ENCODE data around the gene THEMIS.

THEMIS gene

GRCh38 chr6:127869772-127870404, 31.0 kb downstream of the THEMIS start:
- no peak for DNase-seq
- in situ Hi-C loops (cut with HindIII; ENCODE audit: low pct_ligation_motif_present, low pct_unique_long_range_greater_than_20kb, low sequenced_read_pairs), result no loop called here

- DNase-seq, result no peak
- in situ Hi-C loops (cut with HindIII; ENCODE audit: low pct_ligation_motif_present, low pct_unique_long_range_greater_than_20kb, low sequenced_read_pairs), result no loop called here
Observed at GRCh38 chr6:127869183-127869582, 31.7 kb downstream of the THEMIS start.

DNA sequence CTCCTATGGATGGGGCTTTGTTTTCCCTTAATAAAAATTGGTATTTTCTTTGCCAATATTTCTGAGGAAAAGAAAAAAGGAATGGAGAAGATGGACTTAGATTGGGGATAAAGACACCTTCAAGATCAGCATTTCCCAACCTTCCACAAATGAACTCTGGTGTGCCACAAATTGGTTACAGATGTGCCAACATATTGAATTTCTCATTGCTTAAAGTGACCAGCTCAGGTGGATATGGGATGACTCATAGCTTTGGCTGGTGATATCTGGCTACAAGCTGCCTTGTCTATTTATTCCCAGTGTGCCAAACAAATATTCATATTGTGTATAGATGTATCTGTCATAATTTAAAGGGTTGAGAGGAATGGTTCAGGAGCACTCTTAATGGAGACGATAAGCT, 32.5 kb downstream of the THEMIS start:
- DNase-seq, result no peak
- in situ Hi-C loops (cut with HindIII; ENCODE audit: low pct_ligation_motif_present, low pct_unique_long_range_greater_than_20kb, low sequenced_read_pairs), result no loop called here

DNA sequence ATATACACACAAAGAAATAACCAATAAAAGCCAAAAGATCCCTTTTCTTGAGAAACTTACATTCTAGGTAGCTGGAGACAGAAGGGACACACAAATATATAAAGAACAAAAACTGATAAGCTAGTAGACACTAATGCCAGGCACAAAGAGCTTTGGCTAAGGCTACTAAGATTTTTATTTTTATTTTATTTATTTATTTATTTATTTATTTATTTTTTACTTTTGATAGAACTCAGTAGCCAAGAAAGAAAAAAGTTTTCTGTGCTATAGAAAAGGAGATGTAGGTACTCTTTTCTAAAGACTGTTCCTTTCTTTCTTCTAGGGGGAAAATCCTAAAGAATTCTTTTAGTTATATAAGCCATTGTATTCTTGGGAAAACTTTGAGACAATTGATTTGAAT, 34.1 kb downstream of the THEMIS start:
- in situ Hi-C loops (cut with HindIII; ENCODE audit: low pct_ligation_motif_present, low pct_unique_long_range_greater_than_20kb, low sequenced_read_pairs), result no loop called here

GRCh38 chr6:127865108-127865507, 35.8 kb downstream of the THEMIS start:
- no peak for DNase-seq
- in situ Hi-C loops (cut with HindIII; ENCODE audit: low pct_ligation_motif_present, low pct_unique_long_range_greater_than_20kb, low sequenced_read_pairs), result no loop called here

More for the DNA sequence above, 34.1 kb downstream of the THEMIS start:
- no peak for DNase-seq

DNA sequence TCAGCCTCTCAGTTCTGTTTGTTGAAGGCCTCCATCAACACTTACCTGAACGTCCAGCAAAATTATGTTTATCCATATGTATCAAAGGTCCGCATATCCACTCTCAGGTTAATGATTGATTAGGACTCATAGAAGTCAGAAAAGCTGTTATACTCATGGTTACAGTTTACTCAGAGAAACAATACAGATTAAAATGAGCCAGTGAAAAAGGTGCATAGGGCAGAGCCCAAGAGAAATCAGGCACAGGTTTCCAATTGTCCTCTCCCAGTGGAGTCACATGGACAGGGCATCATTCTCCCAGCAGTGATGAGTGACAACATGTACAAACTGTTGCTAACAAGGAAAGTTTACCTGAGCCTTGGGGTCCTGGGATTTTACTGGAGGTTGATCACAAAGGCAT, 36.2 kb downstream of the THEMIS start:
- in situ Hi-C loops (cut with HindIII; ENCODE audit: low pct_ligation_motif_present, low pct_unique_long_range_greater_than_20kb, low sequenced_read_pairs), result no loop called here
- no peak for DNase-seq

GRCh38 chr6:127860723-127861122, 40.1 kb downstream of the THEMIS start:
- in situ Hi-C loops (cut with HindIII; ENCODE audit: low pct_ligation_motif_present, low pct_unique_long_range_greater_than_20kb, low sequenced_read_pairs), result no loop called here

GRCh38 chr6:127859956-127860355, 40.9 kb downstream of the THEMIS start:
- no peak for DNase-seq
- in situ Hi-C loops (cut with HindIII; ENCODE audit: low pct_ligation_motif_present, low pct_unique_long_range_greater_than_20kb, low sequenced_read_pairs), result no loop called here

More at GRCh38 chr6:127860723-127861122, 40.1 kb downstream of the THEMIS start:
- DNase-seq, result no peak

DNA sequence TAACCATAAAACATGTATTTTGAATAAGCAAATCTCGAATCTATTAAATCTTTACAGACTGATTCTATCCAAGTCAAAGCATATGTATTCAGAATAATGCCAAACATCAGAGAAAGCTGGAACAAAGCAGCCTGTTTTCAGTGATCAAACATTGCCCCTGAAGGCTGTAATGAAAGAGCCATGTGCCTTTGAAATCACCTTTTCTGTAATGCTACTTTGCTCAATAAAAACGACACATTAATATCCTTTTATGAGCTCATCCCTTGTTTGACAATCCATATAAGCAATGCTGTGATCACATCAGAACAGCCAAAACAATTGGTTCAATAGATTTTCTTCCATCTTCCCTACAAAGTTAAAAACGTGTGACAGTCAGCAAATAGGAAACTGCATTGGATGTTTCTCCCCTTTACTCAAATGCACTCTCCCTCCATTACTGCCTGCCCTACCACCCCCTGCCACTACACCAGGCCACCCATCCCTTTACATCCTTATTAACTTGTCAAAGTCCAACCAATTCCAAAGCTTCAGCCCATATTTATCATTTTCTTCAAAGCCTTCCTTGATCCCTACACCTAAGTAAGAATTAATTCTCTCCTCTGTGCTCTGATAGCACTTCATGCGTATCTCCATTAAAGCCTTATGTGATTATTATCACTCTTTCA, 42.0 kb downstream of the THEMIS start:
- no peak for DNase-seq
- in situ Hi-C loops (cut with HindIII; ENCODE audit: low pct_ligation_motif_present, low pct_unique_long_range_greater_than_20kb, low sequenced_read_pairs), result no loop called here

- in situ Hi-C loops (cut with HindIII; ENCODE audit: low pct_ligation_motif_present, low pct_unique_long_range_greater_than_20kb, low sequenced_read_pairs), result no loop called here
- DNase-seq, result no peak
Observed at GRCh38 chr6:127857051-127857637, 43.7 kb downstream of the THEMIS start.

- DNase-seq, result no peak
- in situ Hi-C loops (cut with HindIII; ENCODE audit: low pct_ligation_motif_present, low pct_unique_long_range_greater_than_20kb, low sequenced_read_pairs), result no loop called here
Observed at GRCh38 chr6:127855542-127856159, 45.2 kb downstream of the THEMIS start.

- DNase-seq, result no peak
- in situ Hi-C loops (cut with HindIII; ENCODE audit: low pct_ligation_motif_present, low pct_unique_long_range_greater_than_20kb, low sequenced_read_pairs), result no loop called here
Observed at GRCh38 chr6:127854009-127854408, 46.8 kb downstream of the THEMIS start.

- in situ Hi-C loops (cut with HindIII; ENCODE audit: low pct_ligation_motif_present, low pct_unique_long_range_greater_than_20kb, low sequenced_read_pairs), result no loop called here
- DNase-seq, result no peak
Observed at GRCh38 chr6:127851197-127851596, 49.7 kb downstream of the THEMIS start.

- in situ Hi-C loops (cut with HindIII; ENCODE audit: low pct_ligation_motif_present, low pct_unique_long_range_greater_than_20kb, low sequenced_read_pairs), result no loop called here
- no peak for DNase-seq
Observed at GRCh38 chr6:127845242-127845641, 55.6 kb downstream of the THEMIS start.

DNA sequence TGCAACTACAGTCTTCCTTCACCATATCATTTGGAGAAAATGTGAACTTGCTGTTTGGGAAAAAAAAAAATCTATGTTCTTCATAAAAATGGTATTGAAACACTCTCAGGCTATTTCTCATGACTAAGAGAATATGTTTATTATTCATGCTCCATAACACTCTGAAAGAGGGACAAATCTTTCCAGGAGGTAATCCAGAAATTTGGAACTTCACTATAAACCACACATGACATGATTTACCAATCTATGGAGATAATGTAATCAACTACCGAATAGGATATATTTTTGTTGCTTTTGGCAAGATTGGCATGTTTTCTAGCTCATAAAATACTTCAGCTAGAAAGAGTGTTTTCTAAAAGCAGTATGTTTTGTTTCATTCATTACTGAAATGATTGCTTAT, 56.3 kb downstream of the THEMIS start:
- in situ Hi-C loops (cut with HindIII; ENCODE audit: low pct_ligation_motif_present, low pct_unique_long_range_greater_than_20kb, low sequenced_read_pairs), result no loop called here
- DNase-seq, result no peak

DNA sequence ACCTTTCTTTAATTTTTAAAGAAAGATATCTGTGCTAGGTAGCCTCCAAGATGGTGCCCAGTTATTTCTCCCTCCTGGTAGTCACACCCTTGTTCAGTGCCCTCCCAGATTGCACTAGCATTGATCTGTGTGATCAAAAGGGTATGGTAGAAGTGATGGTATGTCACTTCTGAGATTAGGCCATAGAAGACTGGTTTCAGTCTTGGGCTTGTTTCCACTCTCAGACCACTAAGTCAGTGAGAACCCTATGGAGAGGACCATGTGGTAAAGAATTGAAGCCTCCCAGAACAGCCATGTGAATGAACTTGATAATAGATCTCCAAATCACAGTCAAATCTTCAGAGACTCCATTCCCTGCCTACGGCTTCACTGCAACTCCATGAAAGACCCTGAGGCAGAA, 57.3 kb downstream of the THEMIS start:
- no peak for DNase-seq
- in situ Hi-C loops (cut with HindIII; ENCODE audit: low pct_ligation_motif_present, low pct_unique_long_range_greater_than_20kb, low sequenced_read_pairs), result no loop called here

GRCh38 chr6:127842562-127842961, 58.3 kb downstream of the THEMIS start:
- in situ Hi-C loops (cut with HindIII; ENCODE audit: low pct_ligation_motif_present, low pct_unique_long_range_greater_than_20kb, low sequenced_read_pairs), result no loop called here
- DNase-seq, result no peak

DNA sequence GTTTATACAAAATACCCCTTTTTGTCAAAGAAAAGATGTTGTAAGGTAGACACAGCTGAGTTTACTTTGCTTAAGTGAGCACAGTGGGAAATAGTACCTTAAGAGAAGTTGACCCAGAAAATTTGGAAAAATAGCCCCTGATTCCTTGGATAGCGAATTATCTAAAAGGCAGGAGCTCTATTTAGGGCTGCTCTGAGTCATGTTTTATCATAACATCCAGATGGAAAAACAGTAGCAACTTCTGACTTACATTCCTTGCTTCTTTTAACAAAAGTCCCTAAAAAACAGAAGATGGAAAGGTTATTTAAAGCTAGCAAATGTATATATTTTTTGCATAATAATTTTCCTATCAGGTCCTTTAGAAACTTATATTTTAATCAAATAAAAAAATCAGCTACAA, 59.0 kb downstream of the THEMIS start:
- no peak for DNase-seq
- in situ Hi-C loops (cut with HindIII; ENCODE audit: low pct_ligation_motif_present, low pct_unique_long_range_greater_than_20kb, low sequenced_read_pairs), result no loop called here

DNA sequence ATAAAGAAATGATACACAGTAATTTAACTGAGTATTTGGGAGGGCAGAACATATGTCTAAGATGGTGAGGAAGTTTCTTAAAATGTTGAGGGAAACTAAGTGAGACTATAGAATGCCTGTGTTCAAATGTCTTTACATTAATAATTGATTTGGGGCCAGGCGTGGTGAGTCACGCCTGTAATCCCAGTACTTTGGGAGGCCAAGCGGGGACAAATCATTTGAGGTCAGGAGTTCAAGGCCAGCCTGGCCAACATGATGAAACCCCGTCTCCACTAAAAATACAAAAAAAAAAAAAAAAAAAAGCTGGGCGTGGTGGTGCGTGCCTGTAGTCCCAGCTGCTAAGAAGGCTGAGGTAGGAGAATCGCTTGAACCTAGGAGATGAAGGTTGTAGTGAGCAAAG, 66.7 kb downstream of the THEMIS start:
- DNase-seq, result no peak
- in situ Hi-C loops (cut with HindIII; ENCODE audit: low pct_ligation_motif_present, low pct_unique_long_range_greater_than_20kb, low sequenced_read_pairs), result no loop called here

- no peak for DNase-seq
- in situ Hi-C loops (cut with HindIII; ENCODE audit: low pct_ligation_motif_present, low pct_unique_long_range_greater_than_20kb, low sequenced_read_pairs), result no loop called here
Observed at GRCh38 chr6:127833336-127833735, 67.5 kb downstream of the THEMIS start.

Measured in ACHN (cell line).